ENCODE data around the gene PARD3B. TPM values are rescaled to one million over a fixed set of nuclear protein-coding genes. Genes with fewer than 3 reads are reported as not detected.

Gene PARD3B
- total and polyA plus RNA-seq, 2 of the 4 experiments (the other 2 are of a cell fraction) = 3.3 to 15.6 TPM

GRCh38 chr2:205375461-205376448 lies 830.5 kb downstream of the PARD3B start (continued):
- TF ChIP-seq RFX5 (IDR thresholded peaks at IDR 0.05; ENCODE audit: low read depth, low read length) (no peak), CHD1 (IDR thresholded peaks at IDR 0.05; ENCODE audit: low read depth, low read length) (no peak)

GRCh38 chr2:205377324-205377723 lies 832.0 kb downstream of the PARD3B start:
- H3K4ac ChIP-seq (ENCODE audit: low read depth, low read length) = no peak overlapping the region
- in situ Hi-C loops (cut with MboI; ENCODE audit: low sequenced_read_pairs) = no loop called here
- DNase-seq (no peak), ATAC-seq (ENCODE audit: low read depth) (no peak)
- H4K8ac ChIP-seq (ENCODE audit: low read depth in 2 of 2, low read length in 2 of 2) = no peak overlapping the region
- BruUV-seq (replicated peaks) = no TSS peak
- no peaks in the 10 kb centered on the region for H3K9me1 ChIP-seq (ENCODE audit: insufficient read depth, low read length)
- H3K79me1 ChIP-seq (ENCODE audit: low read depth in 1 of 2, low read length in 2 of 2) = no peaks in the 10 kb centered on the region; a peak in 1 of 4 replicates
- no peak overlapping the region for H3K27ac ChIP-seq (ENCODE audit: insufficient read depth, low read length)
- H3K4me3 ChIP-seq (ENCODE audit: insufficient read depth, low read depth, low read length) = no peak overlapping the region
- ChIA-PET POLR2A (ENCODE audit: unreplicated experiment) (no interaction called here), CTCF (no interaction called here)
- TF ChIP-seq POLR2A (IDR thresholded peaks at IDR 0.05; ENCODE audit: low read depth, low read length) (no peak), USF2 (IDR thresholded peaks at IDR 0.05; ENCODE audit: low read depth, low read length) (no peak), ELK1 (IDR thresholded peaks at IDR 0.05; ENCODE audit: borderline replicate concordance, low read depth, low read length) (no peak), RCOR1 (IDR thresholded peaks at IDR 0.05; ENCODE audit: insufficient replicate concordance, low read length) (no peak), CHD1 (IDR thresholded peaks at IDR 0.05; ENCODE audit: low read depth, low read length) (no peak), FOS (IDR thresholded peaks at IDR 0.05; ENCODE audit: low read depth, low read length) (no peak), CEBPB (IDR thresholded peaks at IDR 0.05; ENCODE audit: low read depth, low read length) (no peak), CTCF (conservative IDR thresholded peaks at IDR 0.05; ENCODE audit: low read depth, low read length) (no peak), MXI1 (IDR thresholded peaks at IDR 0.05; ENCODE audit: borderline replicate concordance, low read depth, low read length) (no peak), RAD21 (IDR thresholded peaks at IDR 0.05; ENCODE audit: low read length) (no peak), BHLHE40 (IDR thresholded peaks at IDR 0.05; ENCODE audit: low read depth, low read length) (no peak), MAFK (IDR thresholded peaks at IDR 0.05; ENCODE audit: low read depth, low read length) (no peak)
- no peaks in the 10 kb centered on the region for H3K36me3 ChIP-seq (ENCODE audit: control insufficient read depth, insufficient read depth, low read length)
- no peaks in the 10 kb centered on the region; the same call in 1 of the 2 replicates for H4K20me1 ChIP-seq (ENCODE audit: insufficient read depth, low read length)
- no peaks in the 10 kb centered on the region for H3K9me3 ChIP-seq (ENCODE audit: control insufficient read depth, insufficient read depth, low read length)
- no peak overlapping the region for H2AK5ac ChIP-seq (ENCODE audit: low read depth, low read length)
- H2BK15ac ChIP-seq (ENCODE audit: low read depth, low read length) = no peak overlapping the region
- H3K4me1 ChIP-seq (ENCODE audit: control insufficient read depth, insufficient read depth, low read length) = no peaks in the 10 kb centered on the region
- no peak overlapping the region for H3K23ac ChIP-seq (ENCODE audit: low read depth, low read length)
- no peak overlapping the region for H4K5ac ChIP-seq (ENCODE audit: low read depth, low read length)
- no peak overlapping the region for H3K14ac ChIP-seq (replicated peaks; ENCODE audit: low read depth, low read length)
- no peak overlapping the region for H2BK120ac ChIP-seq (ENCODE audit: low read depth, low read length)
- H2BK5ac ChIP-seq (ENCODE audit: low read depth, low read length, poor library complexity, severe bottlenecking) = no peak overlapping the region
- no peak overlapping the region for H4K91ac ChIP-seq (ENCODE audit: insufficient read depth, low read depth, low read length)
- H3K18ac ChIP-seq (ENCODE audit: low read depth, low read length) = no peak overlapping the region
- H2AK9ac ChIP-seq (replicated peaks; ENCODE audit: low read depth, low read length, poor library complexity) = no peak overlapping the region
- no peak overlapping the region for H2AFZ ChIP-seq (replicated peaks; ENCODE audit: low read length, poor library complexity)
- no peak overlapping the region for H3K4me2 ChIP-seq (ENCODE audit: low read depth, low read length)
- H2BK20ac ChIP-seq (ENCODE audit: low read depth, low read length) = no peak overlapping the region
- intact Hi-C loops (cut with micrococcal nuclease) = no loop called here
- no peaks in the 10 kb centered on the region for H3K27me3 ChIP-seq (ENCODE audit: control insufficient read depth, insufficient read depth, low read length)
- no peak overlapping the region for H3K9ac ChIP-seq (ENCODE audit: low read depth, low read length)
- dilution Hi-C loops (cut with HindIII; ENCODE audit: low sequenced_read_pairs, unreplicated experiment) = no loop called here
- no peak overlapping the region for H3K56ac ChIP-seq (ENCODE audit: extremely low read depth, insufficient read depth, low read length)
